ENCODE results near the gene ITGA11.

GRCh38 chr15:68405378-68406250 lies 26.3 kb downstream of the ITGA11 start:
- TF ChIP-seq POLR2A (IDR thresholded peaks at IDR 0.05; ENCODE audit: low read depth, low read length) (no peak), POLR2AphosphoS5 (IDR thresholded peaks at IDR 0.05; ENCODE audit: low read depth, low read length) (no peak), SPI1 (IDR thresholded peaks at IDR 0.05; ENCODE audit: low read depth, low read length) (no peak)

Measured in GM12891 (cell line).